ENCODE measurements around the gene HTR3B.
"Not testable (repeated sequence)": the region's sequence is repeated elsewhere in the genome, so short reads cannot be mapped to it uniquely, and the experiment has no call there.

Gene HTR3B

DNA sequence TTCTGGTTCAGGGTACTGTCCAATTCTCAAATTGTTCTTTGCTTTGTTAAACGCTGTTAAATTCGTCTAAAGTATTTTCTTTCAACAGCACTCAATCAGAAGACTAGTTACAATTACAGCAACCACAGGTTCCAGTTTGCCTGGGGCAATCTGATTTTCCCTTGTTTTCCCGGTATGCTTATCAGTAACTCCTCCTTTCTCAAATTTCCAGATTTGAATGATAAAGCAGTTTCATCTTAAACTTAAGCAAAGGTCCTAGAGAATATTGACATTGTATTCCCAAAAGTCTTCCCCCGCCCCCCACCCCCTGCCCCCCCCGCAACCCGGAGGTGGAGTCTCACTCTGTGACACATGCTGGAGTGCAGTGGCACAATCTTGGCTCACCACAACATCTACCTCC is 18.7 kb upstream of the HTR3B start:
- no peak for DNase-seq

DNA sequence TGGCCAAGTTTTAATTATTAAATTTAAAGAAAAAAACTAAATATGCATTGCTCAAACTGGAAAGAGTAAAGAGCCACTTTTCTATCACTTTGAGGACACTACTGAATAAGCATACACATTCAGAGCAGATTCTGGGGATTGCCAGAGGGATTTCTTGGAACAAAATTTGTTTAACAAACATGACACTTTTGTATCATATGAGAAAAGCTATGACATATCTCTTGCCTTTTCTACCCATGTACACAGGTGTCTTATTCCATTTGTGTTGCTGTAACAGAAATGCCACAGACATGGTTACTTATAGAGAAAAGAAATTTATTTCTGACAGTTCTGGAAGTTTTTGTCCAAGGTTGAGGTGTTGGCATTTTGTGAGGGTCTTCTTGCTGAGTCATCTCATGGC is 15.7 kb upstream of the HTR3B start:
- DNase-seq, result no peak

DNA sequence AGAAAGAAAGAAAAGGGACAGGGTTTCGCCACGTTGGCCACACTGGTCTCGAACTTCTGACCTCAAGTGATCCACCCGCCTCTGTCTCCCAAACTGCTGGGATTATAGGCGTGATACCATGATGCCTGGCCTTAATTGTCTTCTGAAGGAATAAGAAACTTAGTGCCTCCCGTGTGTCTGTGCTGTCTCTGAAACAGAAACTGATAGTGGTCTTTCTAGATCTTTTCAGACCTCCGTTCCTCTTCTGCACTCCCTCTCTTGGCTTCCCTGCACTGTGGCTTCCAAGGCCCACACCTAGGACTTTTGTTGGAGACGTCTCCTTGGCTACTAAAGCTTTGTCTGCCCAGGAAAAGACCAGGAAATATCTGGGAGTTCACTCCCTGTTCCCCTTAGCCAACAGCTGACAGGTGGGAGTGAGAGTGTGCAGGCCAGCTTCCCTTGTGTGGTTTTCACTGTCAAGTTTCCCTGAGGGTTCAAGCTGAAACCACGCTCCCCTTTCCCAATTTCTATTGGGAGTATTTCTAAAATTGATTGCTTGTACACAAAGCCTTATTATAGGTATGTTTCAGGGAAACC is 10.1 kb upstream of the HTR3B start:
- DNase-seq, result no peak

GRCh38 chr11:113895367-113896155 is 9.0 kb upstream of the HTR3B start:
- no peak for DNase-seq

DNA sequence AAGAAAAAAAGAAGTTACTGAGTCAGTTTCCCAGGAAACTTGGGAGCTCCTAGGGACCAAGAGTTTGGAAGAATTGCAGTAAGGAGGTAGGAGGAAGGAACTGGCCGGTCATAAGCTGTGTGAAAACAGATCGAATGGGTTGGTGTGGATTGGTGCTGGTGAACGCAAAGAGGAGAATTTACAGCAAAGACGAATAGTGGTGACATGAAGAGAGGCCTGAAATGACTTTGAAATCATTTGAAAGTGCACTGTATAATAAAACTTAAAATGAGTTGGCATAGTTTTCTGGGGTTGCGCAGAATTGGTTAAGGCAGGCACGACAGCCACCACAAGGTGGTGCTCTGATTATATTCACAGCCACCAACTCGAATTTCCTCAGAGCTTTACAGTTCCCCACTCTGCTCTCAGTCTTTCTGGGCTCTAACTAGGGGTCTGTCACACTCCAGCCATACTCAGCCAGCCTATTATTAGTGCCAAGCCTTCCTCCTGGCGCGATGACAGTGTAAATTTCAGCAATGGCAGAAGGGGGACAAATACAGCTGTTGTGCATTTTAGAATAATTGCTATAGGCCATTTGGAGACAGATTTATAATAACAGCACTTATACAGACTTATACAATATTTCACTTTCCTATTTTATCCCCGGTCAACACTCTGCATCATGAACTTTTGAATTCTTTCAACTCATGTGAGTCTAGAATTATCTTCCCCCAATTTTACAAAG is 8.3 kb upstream of the HTR3B start:
- no peak for DNase-seq

DNA sequence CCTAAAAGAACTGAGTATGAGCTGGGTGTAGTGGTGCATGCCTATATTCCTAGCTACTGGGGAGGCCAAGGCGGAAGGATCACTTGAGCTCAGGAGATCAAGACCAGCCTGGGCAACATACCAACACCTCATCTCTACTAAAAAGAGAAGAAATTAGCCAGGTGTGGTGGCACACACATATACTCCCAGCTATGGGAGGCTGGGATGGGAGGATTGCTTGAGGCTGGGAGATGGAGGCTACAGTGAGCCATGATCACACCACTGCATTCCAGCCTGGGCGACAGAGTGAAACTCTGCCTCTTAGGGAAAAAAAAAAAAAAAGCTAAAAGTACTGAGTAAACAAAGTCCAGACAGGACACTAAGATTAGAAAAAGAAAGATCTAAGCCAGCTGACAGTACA is 3.5 kb upstream of the HTR3B start:
- no peak for DNase-seq

GRCh38 chr11:113906038-113906437 is 1.4 kb downstream of the HTR3B start:
- no peak for DNase-seq

DNA sequence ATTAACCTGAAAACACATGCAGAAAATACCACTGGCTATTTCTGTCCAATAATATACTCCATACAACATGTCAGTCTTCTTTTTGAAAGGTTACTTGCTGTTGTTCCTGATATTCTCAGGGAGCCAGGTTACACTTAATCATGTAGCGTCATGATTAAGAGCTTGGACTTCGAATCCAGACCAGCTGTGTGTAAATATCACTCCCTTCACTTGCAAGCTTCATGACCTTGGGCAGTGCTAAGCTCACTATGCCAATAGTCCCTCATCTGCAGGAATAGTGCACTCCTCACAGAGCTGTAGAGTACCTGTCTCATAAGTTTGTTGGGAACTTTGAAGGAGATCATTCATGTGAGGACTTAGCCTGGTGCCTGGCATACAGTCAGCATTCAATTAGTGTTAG is 1.9 kb downstream of the HTR3B start:
- no peak for DNase-seq

GRCh38 chr11:113907152-113907551 is 2.6 kb downstream of the HTR3B start:
- DNase-seq, result no peak

GRCh38 chr11:113907681-113908080 is 3.1 kb downstream of the HTR3B start:
- no peak for DNase-seq

DNA sequence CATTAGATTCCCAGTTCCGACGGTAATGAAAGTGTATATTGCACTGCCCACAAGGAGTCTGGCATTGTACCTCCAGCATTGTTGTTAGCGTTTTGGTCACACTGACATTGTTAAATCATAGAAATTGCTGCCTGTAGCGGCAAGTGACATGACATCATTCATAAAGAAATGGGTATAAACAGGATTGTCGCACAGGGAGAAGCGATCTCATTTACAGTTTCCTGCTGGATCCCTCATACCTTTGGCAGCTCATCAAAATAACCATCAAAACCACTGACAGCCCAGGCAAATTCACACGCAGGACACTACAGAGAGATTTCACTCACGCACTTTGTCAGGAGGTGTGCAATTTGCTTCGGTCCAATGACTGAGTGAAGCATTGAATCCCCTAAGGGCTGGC is 3.5 kb downstream of the HTR3B start:
- DNase-seq, result no peak

DNA sequence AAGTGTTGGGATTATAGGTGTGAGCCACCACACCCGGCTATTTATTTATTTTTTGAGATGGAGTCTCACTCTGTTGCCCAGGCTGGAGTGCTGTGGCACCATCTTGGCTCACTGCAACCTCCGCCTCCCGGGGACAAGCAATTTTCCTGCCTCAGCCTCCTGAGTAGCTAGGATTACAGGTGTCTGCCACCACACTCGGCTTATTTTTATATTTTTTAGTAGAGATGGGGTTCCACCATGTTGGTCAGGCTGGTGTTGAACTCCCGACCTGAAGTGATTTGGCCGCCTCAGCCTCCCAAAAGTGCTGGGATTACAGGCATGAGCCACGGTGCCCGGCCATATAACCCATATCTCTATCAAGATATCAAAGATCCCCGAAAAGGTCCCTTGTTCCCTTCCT is 6.9 kb downstream of the HTR3B start:
- DNase-seq, result not testable (repeated sequence)

DNA sequence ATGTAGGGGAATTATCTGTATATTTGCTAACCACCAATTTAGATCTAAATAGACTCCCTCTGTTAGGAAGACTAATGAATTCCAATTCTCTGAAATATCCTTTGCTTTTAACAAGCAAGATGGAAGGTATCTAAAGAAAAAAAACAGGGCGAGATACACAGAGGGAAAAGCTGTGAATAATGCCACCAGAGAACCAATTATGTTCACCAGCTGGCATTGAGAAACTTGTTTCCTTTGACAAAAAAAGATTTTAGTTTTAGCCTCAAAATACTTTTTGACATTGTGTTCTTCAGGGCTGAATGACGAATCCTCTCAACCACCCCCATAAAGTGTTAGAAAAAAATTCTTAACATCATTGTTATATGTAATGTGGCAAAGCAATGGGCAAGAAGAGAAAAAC is 19.0 kb downstream of the HTR3B start:
- no peak for DNase-seq

GRCh38 chr11:113926273-113927197 is 21.9 kb downstream of the HTR3B start:
- no peak for DNase-seq

DNA sequence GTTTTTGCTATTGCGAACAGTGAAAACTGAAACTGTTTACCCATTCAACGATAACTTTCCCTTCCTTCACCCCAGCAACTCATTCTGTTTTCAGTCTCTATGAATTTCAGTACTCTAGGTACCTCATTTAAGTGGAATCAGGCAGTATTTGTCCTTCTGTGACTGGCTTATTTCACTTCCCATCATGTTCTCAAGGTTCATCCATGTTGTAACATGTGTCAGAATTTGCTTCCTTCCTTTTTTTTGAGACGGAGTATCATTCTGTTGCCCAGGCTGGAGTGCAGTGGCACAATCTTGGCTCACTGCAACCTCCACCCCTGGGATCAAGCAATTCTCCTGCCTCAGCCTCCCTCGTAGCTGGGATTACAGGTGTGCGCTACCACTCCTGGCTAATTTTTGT is 23.7 kb downstream of the HTR3B start:
- no peak for DNase-seq

DNA sequence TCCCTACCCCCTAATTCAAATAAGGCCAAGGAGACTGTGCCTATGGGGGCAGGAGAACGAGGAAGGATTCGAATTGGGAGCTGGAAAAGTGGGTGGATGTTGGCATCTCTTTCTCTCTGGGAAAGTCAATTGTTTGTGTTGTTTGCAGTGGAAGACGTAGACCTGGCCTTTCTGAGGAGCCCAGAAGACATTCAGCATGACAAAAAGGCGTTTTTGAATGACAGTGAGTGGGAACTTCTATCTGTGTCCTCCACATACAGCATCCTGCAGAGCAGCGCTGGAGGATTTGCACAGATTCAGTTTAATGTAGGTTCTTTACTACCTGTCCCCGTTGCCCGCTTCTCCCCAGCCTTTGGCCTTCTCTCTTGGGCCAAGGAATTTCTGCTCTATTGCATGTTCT is 28.2 kb downstream of the HTR3B start:
- no peak for DNase-seq

DNA sequence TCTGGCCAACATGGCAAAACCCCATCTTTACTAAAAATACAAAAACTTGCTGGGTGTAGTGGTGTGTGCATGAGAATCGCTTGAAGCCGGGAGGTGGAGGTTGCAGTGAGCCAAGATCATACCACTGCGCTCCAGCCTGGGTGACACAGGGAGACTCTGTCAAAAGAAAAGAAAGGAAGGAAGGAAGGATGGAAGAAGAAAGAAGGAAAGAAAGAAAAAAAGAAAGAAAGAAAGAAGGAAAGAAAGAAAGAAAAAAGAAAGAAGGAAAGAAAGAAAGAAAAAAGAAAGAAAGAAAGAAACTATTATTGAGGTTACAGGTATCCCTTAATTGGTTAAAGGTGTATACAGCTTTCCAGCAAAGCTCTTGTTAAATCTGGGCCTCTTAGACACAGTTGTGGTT is 29.6 kb downstream of the HTR3B start:
- DNase-seq, result not testable (repeated sequence)

GRCh38 chr11:113934761-113935160 is 30.2 kb downstream of the HTR3B start:
- DNase-seq, result no peak

DNA sequence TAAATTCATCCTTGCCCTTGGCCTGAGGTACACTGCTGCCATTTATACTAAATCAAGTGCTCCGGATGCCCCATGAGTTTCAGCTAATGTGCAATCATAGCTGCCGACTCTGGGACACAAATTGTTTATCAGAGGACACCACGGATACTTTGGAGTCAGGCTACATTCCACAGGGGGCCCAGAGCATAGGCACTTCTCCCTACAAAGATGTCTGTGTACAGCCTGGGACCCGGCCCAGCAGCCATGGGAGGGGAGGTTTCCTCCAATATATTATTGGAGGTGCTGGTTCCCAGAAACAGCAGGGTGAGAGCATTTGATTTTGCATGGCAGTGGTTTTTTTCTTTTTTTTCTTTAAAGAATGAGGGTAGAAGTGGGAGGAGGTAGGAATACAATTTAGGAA is 31.3 kb downstream of the HTR3B start:
- DNase-seq, result no peak

- no peak for DNase-seq
Measured at GRCh38 chr11:113937918-113938317, 33.3 kb downstream of the HTR3B start.

DNA sequence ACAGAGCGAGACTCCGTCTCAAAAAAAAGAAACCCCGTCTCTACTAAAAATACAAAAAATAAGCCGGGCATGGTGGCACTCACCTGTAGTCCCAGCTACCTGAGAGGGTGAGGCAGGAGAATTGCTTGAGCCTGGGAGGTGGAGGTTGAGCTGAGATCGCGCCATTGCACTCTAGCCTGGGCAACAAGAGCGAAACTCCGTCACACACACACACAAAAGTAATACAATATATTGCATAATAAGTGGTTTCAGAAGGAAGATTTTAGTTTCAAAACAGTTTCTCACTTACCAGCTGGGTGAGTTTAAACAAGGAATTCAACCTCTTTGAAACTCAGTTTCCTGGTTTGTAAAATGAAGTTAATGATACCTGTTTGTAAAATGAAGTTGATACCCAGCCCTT is 37.7 kb downstream of the HTR3B start:
- no peak for DNase-seq

GRCh38 chr11:113946162-113946561 is 41.6 kb downstream of the HTR3B start:
- DNase-seq, result not testable (repeated sequence)

DNA sequence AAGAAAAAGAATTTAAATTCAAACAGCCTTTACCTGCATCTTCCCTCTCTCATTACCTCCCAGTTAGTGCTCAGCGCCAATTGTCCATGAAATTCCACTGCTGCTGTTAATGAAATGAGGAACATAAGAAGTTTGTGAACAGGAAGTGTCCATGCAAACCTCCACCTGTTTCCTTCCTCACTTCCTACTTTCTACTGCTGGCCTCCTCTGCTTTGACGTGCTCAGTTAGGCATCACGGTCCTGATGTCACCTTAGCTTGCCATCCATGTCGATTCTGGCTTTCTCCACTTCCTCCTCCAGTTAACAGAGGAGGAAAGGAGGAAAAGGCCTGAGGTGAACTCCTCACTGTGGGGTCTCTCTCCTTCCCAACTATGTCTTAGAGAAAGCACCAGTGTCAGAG is 43.4 kb downstream of the HTR3B start:
- DNase-seq, result no peak
